ENCODE results near the gene SP110.

DNA sequence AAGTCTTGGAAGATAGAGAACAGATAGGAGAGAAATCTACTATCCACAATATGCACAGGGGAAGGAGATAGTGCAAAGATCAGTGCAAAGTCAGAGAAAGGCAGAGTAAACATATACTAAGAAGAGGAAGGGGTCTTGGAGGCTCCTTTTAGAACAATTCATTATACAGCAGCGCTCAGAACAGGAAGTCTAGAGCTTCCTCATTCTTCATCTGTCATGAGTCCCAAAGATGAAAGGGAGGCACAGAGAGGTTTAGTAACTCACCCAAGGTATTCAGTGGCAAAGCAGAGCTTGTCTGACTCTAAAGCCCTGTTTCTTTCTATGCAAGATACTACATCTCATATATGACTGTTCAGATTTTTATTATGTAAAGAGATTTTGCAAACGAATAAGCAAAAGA lies 1.4 kb downstream of the SP110 start:
- TF ChIP-seq, protein P1, sequence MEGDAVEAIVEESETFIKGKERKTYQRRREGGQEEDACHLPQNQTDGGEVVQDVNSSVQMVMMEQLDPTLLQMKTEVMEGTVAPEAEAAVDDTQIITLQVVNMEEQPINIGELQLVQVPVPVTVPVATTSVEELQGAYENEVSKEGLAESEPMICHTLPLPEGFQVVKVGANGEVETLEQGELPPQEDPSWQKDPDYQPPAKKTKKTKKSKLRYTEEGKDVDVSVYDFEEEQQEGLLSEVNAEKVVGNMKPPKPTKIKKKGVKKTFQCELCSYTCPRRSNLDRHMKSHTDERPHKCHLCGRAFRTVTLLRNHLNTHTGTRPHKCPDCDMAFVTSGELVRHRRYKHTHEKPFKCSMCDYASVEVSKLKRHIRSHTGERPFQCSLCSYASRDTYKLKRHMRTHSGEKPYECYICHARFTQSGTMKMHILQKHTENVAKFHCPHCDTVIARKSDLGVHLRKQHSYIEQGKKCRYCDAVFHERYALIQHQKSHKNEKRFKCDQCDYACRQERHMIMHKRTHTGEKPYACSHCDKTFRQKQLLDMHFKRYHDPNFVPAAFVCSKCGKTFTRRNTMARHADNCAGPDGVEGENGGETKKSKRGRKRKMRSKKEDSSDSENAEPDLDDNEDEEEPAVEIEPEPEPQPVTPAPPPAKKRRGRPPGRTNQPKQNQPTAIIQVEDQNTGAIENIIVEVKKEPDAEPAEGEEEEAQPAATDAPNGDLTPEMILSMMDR (IDR thresholded peaks at IDR 0.05; ENCODE audit: extremely low read depth in 1 of 2, insufficient read depth in 1 of 2, low read depth in 1 of 2, low read length in 2 of 2) = no peak
- no peak for TF ChIP-seq GATA2 (IDR thresholded peaks at IDR 0.05; ENCODE audit: insufficient read depth, insufficient read length, low read depth, low read length)
